GM23338 (cell line): Measurements from ENCODE around the gene RPL27A.

Experiments used
- CREB1 ChIP-seq: fragments of 250-450 bp; sonication (Bioruptor Pico); IDR thresholded peaks from 2 replicates; pipeline ENCODE4 v1.5.0; 2020; ENCODE audit warnings: low read depth, mild to moderate bottlenecking, moderate library complexity
- EZH2 ChIP-seq: fragments of 200-600 bp; sonication (generic); IDR thresholded peaks from one replicate; pipeline ENCODE4 v1.8.0; 2017; ENCODE audit warnings: antibody characterized with exemption, mild to moderate bottlenecking, low read depth; ENCODE audit not compliant: unreplicated experiment
- POLR2AphosphoS5 ChIP-seq: IDR thresholded peaks from 2 replicates; pipeline ENCODE4 v1.6.1; 2016; ENCODE audit warnings: antibody characterized with exemption, low read depth
- ZNF114 ChIP-seq: fragments of 250-450 bp; sonication (Bioruptor Pico); IDR thresholded peaks from 2 replicates; pipeline ENCODE4 v1.5.0; 2020; ENCODE audit warnings: mild to moderate bottlenecking, moderate library complexity
- TF ChIP-seq, protein P1 (sequence below), 2 experiments: fragments of 200-600 bp in 1 of 2; sonication (generic) in 1 of 2; conservative IDR thresholded peaks; 2 replicates each; pipeline versions ENCODE4 v1.5.1 to v1.6.1; 2016 to 2017; ENCODE audit warnings: antibody characterized with exemption in 2 of 2, low read depth in 2 of 2, mild to moderate bottlenecking in 2 of 2, moderate library complexity in 1 of 2

DNA sequence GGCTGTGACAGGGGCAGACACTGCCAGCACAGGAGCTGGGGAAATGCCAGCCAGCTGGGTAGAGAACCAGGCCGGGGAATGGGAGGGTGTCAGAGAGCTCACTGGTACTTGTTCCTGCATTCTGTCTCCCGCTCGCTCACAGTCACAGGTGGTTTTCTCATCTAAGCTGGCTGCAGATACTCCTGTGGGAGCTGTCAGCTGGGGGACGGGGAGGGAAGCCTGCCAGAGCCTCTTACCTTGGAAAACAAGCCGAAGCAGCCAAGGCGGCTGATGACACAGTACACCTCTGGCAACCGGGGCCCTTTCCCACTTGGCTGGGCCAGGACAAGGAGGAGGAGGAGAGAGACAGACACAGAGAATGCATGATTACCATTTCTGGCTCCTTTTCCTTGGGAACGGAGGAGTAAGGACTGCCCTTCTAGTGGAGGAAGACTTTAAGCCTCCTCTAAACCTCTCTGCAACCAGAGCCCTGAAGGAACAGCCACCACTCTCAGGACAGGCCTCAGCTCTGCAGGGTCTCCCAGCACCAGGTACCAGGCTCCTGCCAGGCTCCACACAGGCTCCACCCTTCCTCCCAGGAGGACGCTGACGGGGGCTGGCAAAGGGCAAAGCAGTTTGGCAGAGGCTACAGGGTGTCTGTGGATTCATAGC is 25.1 kb downstream of the RPL27A start:
- TF ChIP-seq, protein P1, sequence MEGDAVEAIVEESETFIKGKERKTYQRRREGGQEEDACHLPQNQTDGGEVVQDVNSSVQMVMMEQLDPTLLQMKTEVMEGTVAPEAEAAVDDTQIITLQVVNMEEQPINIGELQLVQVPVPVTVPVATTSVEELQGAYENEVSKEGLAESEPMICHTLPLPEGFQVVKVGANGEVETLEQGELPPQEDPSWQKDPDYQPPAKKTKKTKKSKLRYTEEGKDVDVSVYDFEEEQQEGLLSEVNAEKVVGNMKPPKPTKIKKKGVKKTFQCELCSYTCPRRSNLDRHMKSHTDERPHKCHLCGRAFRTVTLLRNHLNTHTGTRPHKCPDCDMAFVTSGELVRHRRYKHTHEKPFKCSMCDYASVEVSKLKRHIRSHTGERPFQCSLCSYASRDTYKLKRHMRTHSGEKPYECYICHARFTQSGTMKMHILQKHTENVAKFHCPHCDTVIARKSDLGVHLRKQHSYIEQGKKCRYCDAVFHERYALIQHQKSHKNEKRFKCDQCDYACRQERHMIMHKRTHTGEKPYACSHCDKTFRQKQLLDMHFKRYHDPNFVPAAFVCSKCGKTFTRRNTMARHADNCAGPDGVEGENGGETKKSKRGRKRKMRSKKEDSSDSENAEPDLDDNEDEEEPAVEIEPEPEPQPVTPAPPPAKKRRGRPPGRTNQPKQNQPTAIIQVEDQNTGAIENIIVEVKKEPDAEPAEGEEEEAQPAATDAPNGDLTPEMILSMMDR (conservative IDR thresholded peaks at IDR 0.05; ENCODE audit: low read depth in 2 of 2), result no peak
- TF ChIP-seq CREB1 (CRISPR knock-in tag) (no peak), ZNF114 (CRISPR knock-in tag) (no peak), POLR2AphosphoS5 (no peak), EZH2 (no peak)
